RWPE2 (cell line): ENCODE results near the gene FAM3A.

Experiments
- ATAC-seq: fragments of 200-7000 bp; cut with Tn5 transposase; 3 replicates; pipeline ENCODE4 v1.9.1; 2021; ENCODE audit warnings: low read depth
- DNase-seq: peaks from one replicate; pipeline ENCODE4 v3.0.0-alpha.2; 2020; ENCODE audit warnings: low spot score
- H3K27ac ChIP-seq: fragments of 450-650 bp; 2 replicates; pipeline ENCODE4 v1.5.1; 2017; ENCODE audit warnings: mild to moderate bottlenecking; ENCODE audit not compliant: poor library complexity, severe bottlenecking
- H3K27me3 ChIP-seq: fragments of 250-450 bp; sonication (Bioruptor Pico); 2 replicates; pipeline ENCODE4 v1.5.1; 2021; ENCODE audit warnings: mild to moderate bottlenecking, moderate library complexity; ENCODE audit not compliant: insufficient read depth, poor library complexity, severe bottlenecking
- H3K36me3 ChIP-seq: fragments of 250-450 bp; sonication (Bioruptor Pico); 2 replicates; pipeline ENCODE4 v1.5.1; 2020; ENCODE audit warnings: low read depth, mild to moderate bottlenecking, moderate library complexity
- H3K4me1 ChIP-seq: fragments of 250-450 bp; sonication (Bioruptor Pico); 2 replicates; pipeline ENCODE4 v1.5.1; 2021; ENCODE audit warnings: mild to moderate bottlenecking, moderate library complexity; ENCODE audit not compliant: insufficient read depth, poor library complexity, severe bottlenecking
- H3K4me3 ChIP-seq: fragments of 250-450 bp; sonication (Bioruptor Pico); 2 replicates; pipeline ENCODE4 v1.5.1; 2021; ENCODE audit warnings: mild to moderate bottlenecking, moderate library complexity; ENCODE audit not compliant: severe bottlenecking
- H3K9me3 ChIP-seq: fragments of 250-450 bp; sonication (Bioruptor Pico); 2 replicates; pipeline ENCODE4 v1.5.1; 2021; ENCODE audit warnings: mild to moderate bottlenecking, moderate library complexity; ENCODE audit not compliant: severe bottlenecking
- CTCF ChIP-seq: fragments of 450-650 bp; IDR thresholded peaks from one replicate; pipeline ENCODE4 v1.5.1; 2017; ENCODE audit warnings: mild to moderate bottlenecking, moderate library complexity; ENCODE audit not compliant: poor library complexity, severe bottlenecking

The FAM3A gene

GRCh38 chrX:154467556-154467955 lies 48.5 kb downstream of the FAM3A start:
- H3K36me3 ChIP-seq, result peaks cover 3% of the 10 kb centered on the region; the same call in 1 of the 2 replicates
- H3K9me3 ChIP-seq, result no peaks in the 10 kb centered on the region
- no peak for TF ChIP-seq CTCF
- H3K4me3 ChIP-seq, result no peak overlapping the region
- DNase-seq (no peak), ATAC-seq (no peak)
- no peaks in the 10 kb centered on the region for H3K4me1 ChIP-seq
- no peak overlapping the region for H3K27ac ChIP-seq
- no peaks in the 10 kb centered on the region for H3K27me3 ChIP-seq

GRCh38 chrX:154466907-154467306 lies 49.1 kb downstream of the FAM3A start:
- no peaks in the 10 kb centered on the region for H3K4me1 ChIP-seq
- no peak for ATAC-seq

GRCh38 chrX:154466036-154466435 lies 50.0 kb downstream of the FAM3A start:
- ATAC-seq, result no peak
- peaks cover 10% of the 10 kb centered on the region for H3K36me3 ChIP-seq

More at GRCh38 chrX:154466907-154467306, 49.1 kb downstream of the FAM3A start:
- Histone ChIP-seq H3K27ac (no peak overlapping the region), H3K27me3 (no peaks in the 10 kb centered on the region), H3K4me3 (no peak overlapping the region), H3K9me3 (no peaks in the 10 kb centered on the region), H3K36me3 (peaks cover 6% of the 10 kb centered on the region)
- no peak for DNase-seq
- no peak for TF ChIP-seq CTCF

GRCh38 chrX:154465601-154466000 lies 50.4 kb downstream of the FAM3A start:
- Histone ChIP-seq H3K9me3 (no peaks in the 10 kb centered on the region), H3K4me1 (no peaks in the 10 kb centered on the region), H3K36me3 (peaks cover 10% of the 10 kb centered on the region), H3K27ac (no peak overlapping the region), H3K4me3 (no peak overlapping the region), H3K27me3 (no peaks in the 10 kb centered on the region)
- no peak for ATAC-seq
- no peak for TF ChIP-seq CTCF
- DNase-seq, result no peak

More at GRCh38 chrX:154466036-154466435, 50.0 kb downstream of the FAM3A start:
- Histone ChIP-seq H3K27me3 (no peaks in the 10 kb centered on the region), H3K9me3 (no peaks in the 10 kb centered on the region), H3K27ac (no peak overlapping the region), H3K4me1 (no peaks in the 10 kb centered on the region), H3K4me3 (no peak overlapping the region)
- TF ChIP-seq CTCF, result no peak
- no peak for DNase-seq

GRCh38 chrX:154464806-154465365 lies 51.1 kb downstream of the FAM3A start:
- Histone ChIP-seq H3K36me3 (peaks cover 10% of the 10 kb centered on the region), H3K9me3 (no peaks in the 10 kb centered on the region), H3K4me1 (no peaks in the 10 kb centered on the region), H3K27ac (no peak overlapping the region), H3K27me3 (no peaks in the 10 kb centered on the region), H3K4me3 (no peak overlapping the region)
- DNase-seq, result no peak
- no peak for TF ChIP-seq CTCF
- ATAC-seq, result no peak
